A673 (cell line): ENCODE data around the gene SEC14L5.

Experiments used
- CTCF ChIP-seq: fragments of 300-800, 200-600 bp; sonication (generic); conservative IDR thresholded peaks from 2 replicates; pipeline ENCODE4 v1.5.1; 2017; ENCODE audit warnings: low read depth, mild to moderate bottlenecking, antibody characterized with exemption, low read length, moderate library complexity, mixed read lengths
- EZH2 ChIP-seq: fragments of 200-600 bp; sonication (generic); IDR thresholded peaks from 2 replicates; pipeline ENCODE4 v1.6.1; 2017; ENCODE audit warnings: borderline replicate concordance, low read depth, mild to moderate bottlenecking, mixed read lengths, antibody characterized with exemption, low read length; ENCODE audit not compliant: poor library complexity, severe bottlenecking

DNA sequence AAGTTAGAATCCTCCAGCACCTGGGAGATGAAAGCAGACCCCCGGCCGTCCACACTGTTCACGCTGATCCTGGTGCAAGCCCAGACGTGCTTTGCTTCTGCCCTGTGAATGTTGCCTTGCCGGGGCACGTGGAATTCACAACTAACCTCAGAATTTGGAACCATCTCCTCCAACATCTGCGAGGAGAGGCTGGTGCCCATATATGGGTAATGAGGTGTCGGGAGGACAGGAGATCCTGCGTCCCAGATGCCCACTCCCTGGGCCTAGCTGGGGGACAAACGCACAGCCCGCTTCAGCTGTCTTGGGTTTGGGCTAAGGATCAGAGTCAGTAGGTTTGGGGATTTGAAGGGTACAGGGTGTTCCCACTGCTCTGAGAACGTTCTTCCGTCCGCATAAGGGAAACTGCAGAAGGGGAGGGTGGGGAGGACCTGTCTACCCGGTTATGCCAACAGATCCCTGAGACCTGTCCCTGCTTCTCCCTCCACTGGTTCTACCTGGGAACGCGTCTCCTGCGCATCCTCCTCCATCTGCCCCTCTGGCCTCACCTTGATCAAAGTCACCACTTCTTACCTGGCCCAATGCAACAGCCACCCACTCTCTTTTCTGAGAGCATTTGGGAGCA, 35.3 kb upstream of the SEC14L5 start:
- no peak for TF ChIP-seq CTCF
- TF ChIP-seq EZH2, result no peak
